ENCODE results near the gene NUP210L.
"Not testable (repeated sequence)": the region's sequence is repeated elsewhere in the genome, so short reads cannot be mapped to it uniquely, and the experiment has no call there.

NUP210L gene

DNA sequence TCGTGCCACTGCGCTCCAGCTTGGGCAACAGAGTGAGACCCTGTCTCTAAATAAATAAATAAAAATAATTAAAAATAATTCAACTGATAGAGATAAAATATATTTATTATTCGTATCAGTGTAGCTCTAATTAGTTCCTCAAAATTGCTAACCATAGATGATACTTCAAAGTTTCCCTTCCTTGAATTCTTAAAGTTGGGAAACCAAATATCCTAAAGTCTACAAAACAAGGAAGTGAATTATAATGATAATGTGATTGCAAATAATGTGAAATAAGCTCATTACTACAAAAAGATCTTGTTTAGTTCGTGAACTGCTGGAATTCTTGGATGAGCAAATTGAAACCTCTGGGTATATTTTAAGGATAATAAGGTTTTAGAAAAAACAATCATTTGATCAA, 60.5 kb downstream of the NUP210L start:
- no peak for DNase-seq

DNA sequence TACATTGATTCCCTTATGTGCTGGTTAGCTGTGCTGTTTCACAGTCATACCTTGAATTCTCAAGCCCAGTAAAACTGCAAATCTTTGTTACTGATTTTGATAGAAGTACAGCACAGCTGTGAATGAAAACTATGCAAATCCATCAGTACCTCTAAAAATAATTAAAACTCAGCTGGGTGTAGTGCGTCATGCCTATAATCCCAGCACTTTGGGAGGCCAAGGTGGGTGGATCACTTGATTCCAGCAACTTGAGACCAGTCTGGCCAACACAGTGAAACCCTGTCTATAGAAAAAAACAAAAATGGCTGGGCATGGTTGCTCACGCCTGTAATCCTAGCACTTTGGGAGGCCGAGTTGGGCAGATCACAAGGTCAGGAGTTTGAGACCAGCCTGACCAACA, 61.2 kb downstream of the NUP210L start:
- DNase-seq = no peak

DNA sequence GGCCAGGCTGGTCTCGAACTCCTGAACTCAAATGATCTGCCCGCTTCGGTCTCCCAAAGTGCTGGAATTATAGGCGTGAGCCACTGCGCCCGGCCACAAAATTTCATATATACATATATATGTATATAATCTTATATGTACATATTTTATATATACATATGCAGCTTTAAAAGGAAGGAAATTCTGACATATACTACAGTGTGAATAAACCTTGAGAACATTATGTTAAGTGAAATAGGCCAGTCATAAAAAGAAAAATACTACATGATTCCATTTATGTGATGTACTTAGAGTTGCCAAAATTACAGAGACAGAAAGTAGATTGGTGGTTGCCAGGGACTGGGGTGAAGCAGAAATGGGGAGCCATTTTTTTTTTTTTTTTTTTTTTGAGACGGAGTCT, 63.2 kb downstream of the NUP210L start:
- no peak for DNase-seq

DNA sequence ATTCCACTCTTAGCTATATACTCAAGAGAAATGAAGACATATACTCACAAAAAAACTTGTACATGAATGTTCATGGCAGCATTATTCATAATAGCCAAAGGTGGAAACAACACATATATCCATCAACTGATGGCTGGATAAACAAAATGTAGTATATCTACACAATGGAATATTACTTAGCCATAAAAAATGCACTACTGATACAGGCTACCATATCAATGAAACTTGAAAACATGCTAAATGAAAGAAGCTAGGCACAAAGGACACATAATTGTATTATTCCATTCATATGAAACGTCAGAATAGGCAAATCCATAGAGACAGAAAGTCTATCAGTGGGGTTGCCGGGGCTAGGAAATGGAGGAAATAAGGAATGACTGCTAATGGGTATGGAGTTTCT, 67.3 kb downstream of the NUP210L start:
- DNase-seq = no peak

DNA sequence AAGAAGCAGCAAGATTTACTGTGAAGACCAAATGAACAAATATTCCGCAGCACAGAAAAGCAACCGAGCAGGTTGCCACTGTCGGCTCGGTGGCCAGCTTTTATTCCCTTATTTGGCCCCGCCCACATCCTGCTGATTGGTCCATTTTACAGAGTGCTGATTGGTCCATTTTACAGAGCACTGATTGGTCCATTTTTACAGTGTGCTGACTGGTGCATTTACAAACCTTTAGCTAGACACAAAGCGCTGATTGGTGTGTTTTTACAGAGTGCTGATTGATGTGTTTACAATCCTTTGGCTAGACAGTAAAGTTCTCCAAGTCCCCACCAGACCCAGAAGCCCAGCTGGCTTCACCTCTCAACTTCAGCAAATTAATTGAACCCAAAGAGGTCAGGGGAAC, 71.8 kb downstream of the NUP210L start:
- DNase-seq = not testable (repeated sequence)

DNA sequence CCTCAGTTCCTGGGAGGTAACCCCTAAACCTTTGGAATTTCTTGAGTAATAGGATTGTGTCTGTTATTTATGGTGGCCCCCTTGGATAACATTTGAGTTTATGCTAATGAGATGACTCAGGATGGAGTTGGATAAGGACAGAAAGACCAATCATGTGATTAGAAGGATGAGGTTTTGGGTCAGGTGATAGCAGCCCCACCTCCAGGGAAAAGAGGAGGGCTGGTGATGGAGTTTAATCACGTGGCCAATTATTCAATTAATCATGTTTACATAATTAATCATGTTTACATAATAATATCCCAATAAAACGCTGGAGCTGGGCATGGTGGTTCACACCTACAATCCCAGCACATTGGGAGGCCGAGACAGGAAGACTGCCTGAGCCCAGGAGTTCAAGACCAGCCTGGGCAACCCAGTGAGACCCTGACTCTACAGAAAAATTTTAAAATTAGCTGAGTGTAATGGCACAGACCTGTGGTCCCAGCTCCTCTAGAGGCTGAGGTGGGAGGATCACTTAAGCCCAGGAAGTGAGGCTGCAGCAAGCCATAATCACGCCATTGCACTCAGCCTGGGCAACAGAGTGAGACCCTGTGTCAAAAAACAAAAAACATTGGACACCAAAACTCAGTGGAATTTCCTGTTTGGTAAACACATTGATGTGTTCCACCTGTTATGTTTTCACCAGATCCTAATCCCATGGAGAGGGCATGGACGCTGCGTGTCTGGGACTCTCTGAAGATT, 73.3 kb downstream of the NUP210L start:
- no peak for DNase-seq

DNA sequence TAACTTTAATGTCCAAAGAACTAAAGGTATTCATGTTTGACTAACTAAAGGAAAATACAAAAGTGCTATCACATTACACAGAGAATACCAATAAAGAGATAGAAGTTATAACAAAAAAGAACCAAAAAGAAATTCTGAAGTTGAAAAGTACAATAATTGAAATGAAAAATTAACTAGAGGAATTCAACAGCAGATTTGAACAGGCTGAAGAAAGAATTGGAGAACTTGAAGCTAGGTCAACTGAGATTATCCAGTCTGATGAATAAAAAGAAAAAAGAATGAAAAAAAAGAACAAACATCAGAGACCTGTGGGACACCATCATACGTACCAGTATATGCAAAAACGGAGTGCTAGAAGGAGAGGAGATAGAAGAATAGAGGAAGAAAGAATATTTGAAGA, 78.5 kb downstream of the NUP210L start:
- no peak for DNase-seq

DNA sequence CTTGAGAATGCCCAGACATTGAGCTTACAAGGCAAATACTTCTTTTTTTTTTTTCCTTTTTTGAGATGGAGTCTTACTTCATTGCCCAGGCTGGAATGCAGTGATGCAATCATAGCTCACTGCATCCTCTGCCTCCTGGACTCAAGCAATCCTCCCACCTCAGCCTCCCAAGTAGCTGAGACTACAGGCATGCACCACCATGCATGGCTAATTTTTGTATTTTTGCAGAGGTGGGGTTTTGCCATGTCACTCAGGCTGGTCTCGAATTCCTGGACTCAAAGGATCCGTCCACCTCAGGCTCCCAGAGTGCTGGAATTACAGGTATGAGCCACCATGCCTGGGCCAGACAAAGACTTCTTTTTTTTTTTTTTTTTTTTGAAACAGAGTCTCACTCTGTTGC, 79.1 kb downstream of the NUP210L start:
- no peak for DNase-seq

DNA sequence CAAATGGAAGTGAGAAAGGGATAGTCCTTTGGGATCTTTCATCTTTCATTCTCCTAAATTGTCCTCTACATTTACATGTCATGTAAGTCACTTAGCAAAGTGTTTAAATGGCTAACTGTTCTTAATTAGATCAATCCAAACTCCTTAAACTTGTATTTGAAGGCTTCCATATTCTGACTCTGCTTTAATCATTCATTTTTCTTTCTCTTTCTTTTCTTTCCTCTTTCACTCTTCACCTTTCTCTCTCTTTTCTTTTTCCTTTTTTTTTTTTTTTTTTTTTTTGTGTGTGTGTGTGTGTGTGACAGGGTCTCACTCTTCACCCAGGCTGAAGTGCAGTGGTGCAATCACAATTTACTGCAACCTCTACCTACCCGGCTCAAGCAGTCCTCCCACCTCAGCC, 92.6 kb downstream of the NUP210L start:
- no peak for DNase-seq

DNA sequence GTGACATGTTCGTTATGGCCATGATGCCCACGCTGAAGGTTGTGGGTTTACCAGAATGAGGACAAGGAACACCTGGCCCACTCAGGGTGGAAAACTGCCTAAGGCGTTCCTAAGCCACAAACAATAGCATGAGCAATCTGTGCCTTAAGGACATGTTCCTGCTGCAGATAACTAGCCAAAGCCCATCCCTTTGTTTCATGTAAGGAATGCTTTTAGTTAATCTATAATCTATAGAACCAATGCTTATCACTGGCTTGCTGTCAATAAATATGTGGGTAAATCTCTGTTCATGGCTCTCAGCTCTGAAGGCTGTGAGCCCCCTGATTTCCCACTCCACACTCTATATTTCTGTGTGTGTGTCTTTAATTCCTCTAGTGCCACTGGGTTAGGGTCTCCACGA, 107.4 kb downstream of the NUP210L start:
- DNase-seq = not testable (repeated sequence)

DNA sequence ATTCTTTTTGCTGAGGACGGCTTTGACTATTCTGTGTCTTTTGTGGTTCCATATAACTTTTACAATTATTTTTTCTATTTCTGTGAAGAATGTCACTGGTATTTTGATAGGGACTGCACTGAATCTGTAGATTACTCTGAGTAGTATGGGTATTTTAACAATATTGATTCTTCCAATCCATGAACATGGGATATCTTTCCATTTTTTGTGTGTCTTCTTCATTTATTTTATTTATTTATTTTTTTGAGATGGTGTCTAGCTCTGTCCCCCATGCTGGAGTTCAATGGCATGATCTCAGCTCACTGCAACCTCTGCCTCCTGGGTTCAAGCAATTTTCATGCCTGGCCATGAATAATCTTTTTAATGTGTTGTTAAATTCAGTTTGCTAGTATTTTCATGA, 121.2 kb downstream of the NUP210L start:
- DNase-seq = not testable (repeated sequence)

DNA sequence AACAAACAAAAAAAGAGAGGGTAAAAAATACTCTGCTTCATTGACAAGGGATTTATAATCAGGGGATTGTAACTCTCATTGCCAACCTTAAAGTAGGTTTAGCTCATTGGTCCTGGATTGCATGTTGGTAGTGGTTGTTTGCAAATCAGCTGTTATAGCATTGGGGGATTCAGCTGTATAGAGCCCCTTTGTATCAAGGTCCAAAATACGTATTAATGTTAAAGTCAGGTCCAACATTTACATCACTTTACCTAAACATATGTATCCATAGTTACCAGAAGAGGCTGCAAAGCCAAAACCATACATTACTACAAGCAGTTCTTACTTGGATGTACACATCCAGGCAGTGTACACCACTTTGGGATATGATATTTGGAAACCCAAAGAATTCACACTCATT, 134.9 kb downstream of the NUP210L start:
- DNase-seq = no peak

DNA sequence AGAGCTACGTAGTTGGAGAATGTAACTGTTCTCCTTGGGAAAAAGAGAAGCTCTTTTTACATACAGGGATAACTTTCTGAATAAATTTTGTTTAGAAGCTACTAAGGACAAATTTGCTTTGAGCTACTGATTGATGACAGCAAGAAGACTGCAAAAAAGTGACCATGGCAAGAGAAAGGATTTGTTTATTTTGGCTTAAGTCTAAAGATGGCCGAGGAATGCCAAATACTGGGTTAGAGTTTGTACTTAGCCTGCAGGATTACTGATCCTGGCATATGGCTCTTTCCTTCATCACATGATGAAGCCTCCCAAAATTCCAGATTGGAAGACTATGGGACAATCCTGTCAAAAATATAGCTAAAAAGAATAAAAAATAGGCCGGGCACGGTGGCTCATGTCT, 135.6 kb downstream of the NUP210L start:
- no peak for DNase-seq

DNA sequence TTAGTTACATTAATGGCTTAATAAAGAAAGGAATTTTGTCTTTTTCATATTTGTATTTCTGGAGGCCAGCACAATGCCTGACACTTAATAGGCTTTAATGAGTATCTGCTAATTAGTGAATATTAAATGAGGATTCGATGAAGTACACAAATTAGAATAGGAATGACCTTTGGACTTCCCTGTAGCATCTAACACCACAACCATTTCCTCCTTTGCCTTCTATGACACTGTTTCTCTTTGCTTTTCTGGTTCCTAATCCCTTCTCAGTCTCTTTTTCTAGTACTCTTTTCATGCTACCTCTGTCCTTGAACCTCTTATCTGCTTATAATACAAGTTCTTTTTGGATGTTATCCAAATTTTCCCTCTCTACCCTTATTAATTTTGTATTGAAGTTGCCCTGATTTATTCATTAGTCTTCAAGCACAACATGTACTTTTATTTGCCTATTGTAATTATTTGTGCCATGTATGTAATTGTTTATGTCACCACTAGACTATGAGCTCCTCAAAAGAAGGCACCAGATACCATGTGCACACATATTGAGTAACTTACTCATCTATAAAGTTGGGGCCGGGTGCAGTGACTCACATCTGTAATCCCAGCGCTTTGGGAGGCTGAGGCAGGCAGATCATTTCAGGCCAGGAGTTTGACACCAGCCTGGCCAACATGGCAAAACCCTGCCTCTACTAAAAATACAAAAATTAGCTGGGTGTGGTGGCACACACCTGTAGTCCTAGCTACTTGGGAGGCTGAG, 140.5 kb downstream of the NUP210L start:
- DNase-seq = no peak

DNA sequence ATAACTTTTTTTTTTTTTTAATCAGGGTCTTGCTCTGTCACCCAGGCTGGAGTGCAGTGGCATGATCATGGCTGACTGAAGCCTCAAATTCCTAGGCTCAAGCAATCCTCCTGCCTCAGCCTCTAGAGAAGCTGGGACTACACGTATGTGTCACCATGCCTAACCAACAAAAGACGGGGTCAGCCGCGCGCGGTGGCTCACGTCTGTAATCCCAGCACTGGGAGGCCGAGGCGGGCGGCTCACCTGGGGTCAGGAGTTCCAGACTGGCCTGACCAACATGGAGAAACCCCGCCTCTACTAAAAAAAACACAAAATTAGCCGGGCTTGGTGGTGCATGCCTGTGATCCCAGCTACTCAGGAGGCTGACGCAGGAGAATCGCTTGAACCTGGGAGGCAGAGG, 142.3 kb downstream of the NUP210L start:
- not testable (repeated sequence) for DNase-seq

DNA sequence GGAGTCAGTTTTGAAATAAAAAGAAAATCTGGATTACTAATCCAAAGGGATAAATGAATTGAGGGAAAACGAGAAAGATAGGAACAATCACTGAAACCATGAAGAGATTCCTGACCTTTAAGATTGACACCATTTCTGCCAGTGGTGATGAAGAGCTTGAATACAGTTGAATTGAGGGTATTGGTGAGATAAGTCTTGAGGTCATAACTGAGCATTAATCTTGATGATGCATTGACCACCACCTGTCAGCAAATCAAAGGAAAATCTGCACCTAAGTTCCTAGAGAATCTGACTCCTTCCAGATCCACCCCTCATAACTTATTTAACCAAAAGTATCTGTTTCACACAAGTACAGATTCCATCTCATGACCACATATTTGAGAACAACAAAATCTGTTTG, 142.7 kb downstream of the NUP210L start:
- DNase-seq = no peak

DNA sequence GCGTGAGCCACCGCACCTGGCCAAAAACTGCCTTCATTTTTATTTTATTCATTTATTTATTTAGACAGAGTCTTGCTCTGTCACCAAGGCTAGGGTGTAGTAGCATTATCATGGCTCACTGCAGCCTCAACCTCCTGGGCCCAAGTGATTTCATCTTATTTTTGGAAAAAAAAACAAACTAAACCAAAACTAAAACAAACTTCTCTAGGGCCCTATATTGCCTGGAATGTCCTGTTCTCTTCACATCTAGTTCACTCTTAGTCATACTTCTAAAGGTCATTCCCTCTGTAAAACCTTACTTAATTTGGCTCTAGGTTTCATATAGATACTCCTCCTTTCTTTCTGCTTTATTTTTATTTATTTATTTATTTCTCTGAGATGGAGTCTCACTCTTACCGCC, 148.7 kb downstream of the NUP210L start:
- DNase-seq = no peak

DNA sequence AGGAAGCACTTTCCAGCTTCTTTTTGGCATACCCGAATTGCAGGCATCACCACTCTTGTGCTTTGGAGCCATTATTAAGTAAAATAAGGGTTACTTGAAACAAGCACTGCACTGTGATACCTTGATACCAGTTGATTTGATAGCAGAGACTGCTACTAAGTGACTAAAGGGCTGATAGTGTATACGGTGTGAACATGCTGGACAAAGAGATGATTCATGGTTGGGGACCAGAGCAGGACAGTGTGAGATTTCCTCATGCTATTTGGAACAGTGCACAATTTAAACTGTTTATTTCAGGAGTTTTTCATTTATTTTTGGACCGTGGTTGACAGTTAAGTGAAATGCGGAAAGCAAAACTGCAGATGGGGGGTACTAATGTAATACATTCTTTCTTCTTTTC, 154.5 kb downstream of the NUP210L start:
- DNase-seq = no peak

DNA sequence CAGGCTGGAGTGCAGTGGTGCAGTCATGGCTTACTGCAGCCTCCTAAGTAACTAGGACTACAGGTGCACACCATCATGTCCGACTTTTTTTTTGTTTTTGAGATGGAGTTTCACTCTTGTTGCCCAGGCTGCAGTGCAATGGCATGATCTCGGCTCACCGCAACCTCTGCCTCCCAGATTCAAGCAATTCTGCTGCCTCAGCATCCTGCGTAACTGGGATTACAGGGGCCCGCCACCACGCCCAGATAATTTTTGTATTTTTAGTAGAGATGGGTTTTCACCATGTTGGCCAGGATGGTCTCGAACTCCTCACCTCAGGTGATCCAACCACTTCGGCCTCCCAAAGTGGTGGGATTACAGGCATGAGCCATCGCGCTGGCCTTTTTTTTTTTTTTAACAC, 158.0 kb downstream of the NUP210L start:
- DNase-seq = not testable (repeated sequence)

DNA sequence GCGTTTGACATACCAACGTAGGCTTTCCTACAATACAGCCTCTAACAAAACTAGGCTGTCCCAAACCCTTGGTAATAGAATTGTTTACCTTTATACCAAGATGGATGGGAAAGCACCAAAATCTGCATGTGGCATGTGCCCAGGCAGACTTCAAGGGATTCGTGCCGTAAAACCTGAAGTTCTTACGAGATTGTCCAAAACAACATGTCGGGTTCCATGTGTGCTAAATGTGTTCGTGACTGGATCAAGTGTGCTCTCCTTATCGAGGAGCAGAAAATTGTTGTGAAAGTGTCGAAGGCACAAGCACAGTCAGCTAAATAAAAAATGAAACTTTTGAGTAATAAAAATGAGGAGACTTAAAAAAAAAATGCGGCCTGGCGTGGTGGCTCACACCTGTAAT, 159.2 kb downstream of the NUP210L start:
- no peak for DNase-seq

DNA sequence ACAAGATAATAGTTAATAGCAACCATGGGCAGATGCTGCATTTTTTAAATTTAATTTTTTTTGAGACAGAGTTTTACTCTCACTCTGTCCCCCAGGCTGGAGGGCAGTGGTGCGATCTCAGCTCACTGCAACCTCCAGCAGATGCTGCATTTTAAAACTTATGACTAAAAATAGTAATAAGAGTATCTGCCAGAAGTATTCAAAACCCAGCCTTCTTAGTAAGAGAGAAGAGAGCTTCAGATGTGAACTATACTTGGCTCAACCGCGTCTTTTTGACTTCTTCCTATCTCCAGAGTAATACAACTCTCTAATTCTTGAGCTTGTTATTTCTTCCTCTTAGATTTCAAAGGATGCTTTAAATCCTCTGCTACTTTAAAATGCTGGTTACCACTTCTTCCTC, 159.7 kb downstream of the NUP210L start:
- DNase-seq = no peak

DNA sequence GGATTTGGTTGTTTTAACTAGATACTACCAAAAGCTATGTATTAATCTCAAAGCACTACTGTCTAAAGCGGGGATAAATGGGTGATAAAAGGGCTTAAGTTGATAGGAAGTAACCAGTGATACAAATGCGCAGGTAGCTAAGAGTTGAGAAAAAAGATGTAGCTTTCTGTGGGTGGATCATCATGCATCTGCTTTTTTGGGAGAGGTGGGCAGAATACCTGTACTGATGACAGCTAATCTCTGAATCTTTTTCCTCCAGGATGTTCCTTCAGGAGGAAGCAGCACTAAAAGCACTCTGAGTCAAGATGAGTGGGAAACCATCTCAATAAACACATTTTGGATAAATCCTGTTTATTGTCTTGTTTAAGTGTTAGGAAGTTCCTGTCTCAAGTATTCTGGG, 163.1 kb downstream of the NUP210L start:
- DNase-seq = no peak

DNA sequence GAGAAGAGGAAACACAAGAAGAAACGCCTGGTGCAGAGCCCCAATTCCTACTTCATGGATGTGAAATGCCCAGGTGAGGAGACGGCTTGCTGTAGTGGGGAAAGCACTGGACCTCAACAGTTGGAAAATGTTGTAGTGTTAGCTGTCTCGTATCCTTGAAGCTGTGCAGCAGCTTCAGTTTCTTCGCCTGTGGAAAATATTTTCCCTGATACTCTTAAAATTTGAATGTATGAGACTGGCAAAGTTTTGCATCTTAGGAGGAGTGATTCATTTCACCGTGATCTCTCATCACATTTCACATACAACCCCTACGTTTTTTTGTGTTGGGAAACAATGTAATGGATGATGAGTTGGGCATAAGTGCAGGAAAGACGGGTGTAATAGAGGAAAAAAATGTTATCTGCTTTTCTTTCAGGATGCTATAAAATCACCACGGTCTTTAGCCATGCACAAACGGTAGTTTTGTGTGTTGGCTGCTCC, 163.7 kb downstream of the NUP210L start:
- DNase-seq = no peak

DNA sequence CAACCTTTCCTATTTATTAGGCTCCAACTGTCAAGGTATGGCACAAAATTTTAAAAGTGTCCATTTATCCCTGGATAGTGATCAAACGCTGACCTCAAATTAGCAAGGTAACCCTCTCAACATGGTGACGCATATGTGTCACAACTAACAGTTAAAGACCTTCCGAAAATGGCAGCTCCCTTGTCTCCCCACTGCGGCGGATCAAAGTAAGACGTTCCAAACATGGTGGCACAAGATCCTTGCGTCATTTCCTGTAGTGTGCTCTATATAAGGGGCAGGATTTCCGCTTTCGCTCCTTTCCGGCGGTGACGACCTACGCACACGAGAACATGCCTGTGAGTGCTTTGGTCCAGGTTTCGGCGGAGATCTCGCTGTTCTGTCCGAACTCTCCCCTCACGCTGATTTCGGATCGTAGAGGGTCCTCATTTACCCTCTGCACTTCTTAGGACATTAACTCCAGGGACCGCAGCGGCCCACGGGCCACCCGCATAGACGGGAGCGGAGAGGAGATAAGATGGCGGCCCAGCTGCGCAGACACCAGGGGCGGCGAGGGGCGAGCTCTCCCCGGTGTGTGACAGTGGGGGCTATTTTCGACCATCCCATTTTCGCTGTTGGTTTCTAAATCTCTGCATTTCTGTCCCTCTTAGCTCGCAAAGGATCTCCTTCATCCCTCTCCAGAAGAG, 164.3 kb downstream of the NUP210L start, which contains the start of gene RPS27:
RPS27 (plus strand) TSS at position 295 of the 683 bp plus-strand sequence; CDS start at position 330, 35 bp downstream.
- peak; percentile 94 for DNase-seq
